Stomach (tissue), 9 donors: ENCODE data around the gene KCNQ1. TPM values are rescaled to one million over a fixed set of nuclear protein-coding genes. Genes with fewer than 3 reads are reported as not detected.
A peak's percentile ranks its signal among the peaks of the same experiment; 100 is the strongest.

Experiments used
- DNase-seq, 2 donors: peaks; one replicate each; pipeline versions ENCODE4 v3.0.0 to v3.0.0-alpha.2; 2013 to 2019
- H3K27ac ChIP-seq, 5 donors: fragments of 200-600 bp in 4 of 5; sonication (generic) in 4 of 5; one replicate each; pipeline ENCODE4 v1.5.1; 2013 to 2019; ENCODE audit warnings: mild to moderate bottlenecking in 1 of 5, moderate library complexity in 1 of 5
- H3K27me3 ChIP-seq, 3 donors: fragments of 200-600 bp; sonication (generic); one replicate each; pipeline ENCODE4 v1.5.1; 2017 to 2019; ENCODE audit warnings: mixed run types in 1 of 3
- H3K36me3 ChIP-seq, 4 donors: fragments of 200-600 bp; sonication (generic); 1 replicate in 3 of 4; 2 replicates in 1 of 4; pipeline ENCODE4 v1.5.1; 2016 to 2019
- H3K4me1 ChIP-seq, 4 donors: fragments of 200-600 bp; sonication (generic); one replicate each; pipeline ENCODE4 v1.5.1; 2016 to 2019
- H3K4me3 ChIP-seq, 4 donors: fragments of 200-600 bp; sonication (generic) in 3 of 4; one replicate each; pipeline ENCODE4 v1.5.1; 2016 to 2019; ENCODE audit warnings: mild to moderate bottlenecking in 1 of 4
- H3K9me3 ChIP-seq, 4 donors: fragments of 200-600 bp; sonication (generic); one replicate each; pipeline ENCODE4 v1.5.1; 2016 to 2019
- CTCF ChIP-seq, 7 experiments: fragments of 450-650 bp in 4 of 7; fragments of 200-600 bp in 3 of 7; sonication (generic) in 3 of 7; IDR thresholded peaks; one replicate each; pipeline ENCODE4 v1.5.1; 2016 to 2019; ENCODE audit warnings: antibody characterized with exemption in 7 of 7, control low read depth in 2 of 7, mild to moderate bottlenecking in 1 of 7
- EP300 ChIP-seq: sonication (generic); formaldehyde crosslinking; IDR thresholded peaks from one replicate; pipeline ENCODE4 v1.6.1; 2017; ENCODE audit warnings: antibody characterized with exemption
- POLR2A ChIP-seq, 4 donors: fragments of 450-650 bp; IDR thresholded peaks; one replicate each; pipeline ENCODE4 v1.6.1; 2016; ENCODE audit warnings: antibody characterized with exemption in 4 of 4, control low read depth in 2 of 4, mild to moderate bottlenecking in 1 of 4, moderate library complexity in 1 of 4
- POLR2AphosphoS5 ChIP-seq, 3 donors: sonication (generic); formaldehyde crosslinking; IDR thresholded peaks; one replicate each; pipeline ENCODE4 v1.6.1; 2016; ENCODE audit warnings: antibody characterized with exemption in 3 of 3
- WGBS, 5 donors: extraction: QIAGEN DNeasy Blood & Tissue Kit in 3 of 5; methylation state at CpG; one replicate each; pipeline versions ENCODE4 v1.1.5 to v1.1.7; 2013 to 2018; 5-methylcytosine and 5-hydroxymethylcytosine counted together
- intact Hi-C: fragments of 100-400 bp; cut with DNase I; formaldehyde crosslinking; loops from one replicate; pipeline ENCODE4 v1.15.1; 2023; ENCODE audit warnings: low total_unique reads
- polyA plus RNA-seq, 3 donors: library from polyadenylated mRNA; stranded (reverse); fragments of 200-250 nt; gene quantifications; one replicate each; pipeline ENCODE4 v1.2.3, GENCODE V29; 2013
- total RNA-seq, 5 donors: library from RNA; depleted of rRNA; stranded (reverse); fragments of >200 nt; gene quantifications; one replicate each; pipeline versions ENCODE4 v1.1.0 to v1.2.3, GENCODE V29; 2014 to 2016
- donor health status: healthy with polysubstance abuse.
- donor health status: Bipolar disorder and iron deficiency.
- donor health status: healthy.

The KCNQ1 gene
- total and polyA plus RNA-seq, 8 donors = 12.1 to 155 (median 49.0) TPM

GRCh38 chr11:2651054-2651617 is 206.3 kb downstream of the KCNQ1 start:
- WGBS, 5 donors = 88 to 93% (median 92%) methylated on average over 4 of the region's 4 CpGs
- no peak overlapping the region for H3K27ac ChIP-seq
- intact Hi-C loops = loop anchor here (10.0 kb wide), 1 partner anchor 46 kb away; no protein-coding TSS in a partner anchor
- TF ChIP-seq POLR2A (IDR thresholded peaks at IDR 0.05) (no peak), POLR2AphosphoS5 (IDR thresholded peaks at IDR 0.05) (no peak), CTCF (IDR thresholded peaks at IDR 0.05) (no peak), EP300 (no peak)
- H3K27me3 ChIP-seq = no peaks in the 10 kb centered on the region
- DNase-seq = no peak
- H3K36me3 ChIP-seq = peaks cover 0 to 5% (median 0%) of the 10 kb centered on the region in 4 donors
- H3K4me1 ChIP-seq = peaks cover 0 to 2% (median 0%) of the 10 kb centered on the region in 4 donors
- H3K9me3 ChIP-seq = peaks cover 8 to 99% (median 67%) of the 10 kb centered on the region in 4 donors
- no peak overlapping the region for H3K4me3 ChIP-seq

GRCh38 chr11:2651826-2652271 is 207.0 kb downstream of the KCNQ1 start:
- Histone ChIP-seq H3K36me3 (peaks cover 0 to 5% (median 0%) of the 10 kb centered on the region in 4 donors), H3K9me3 (peaks cover 8 to 99% (median 60%) of the 10 kb centered on the region in 4 donors), H3K4me1 (peaks cover 0 to 5% (median 0%) of the 10 kb centered on the region in 4 donors), H3K27me3 (no peaks in the 10 kb centered on the region), H3K4me3 (no peak overlapping the region), H3K27ac (no peak overlapping the region)
- peak in 1 of 2 donors; percentile 40 for DNase-seq
- WGBS, 5 donors = 87 to 93% (median 91%) methylated on average over 6 to 7 of the region's 7 CpGs
- TF ChIP-seq CTCF (IDR thresholded peaks at IDR 0.05) (no peak), POLR2A (IDR thresholded peaks at IDR 0.05) (no peak), POLR2AphosphoS5 (IDR thresholded peaks at IDR 0.05) (no peak), EP300 (no peak)
- intact Hi-C loops = loop anchor here (10.0 kb wide), 1 partner anchor 47 kb away; no protein-coding TSS in a partner anchor

- no peak for DNase-seq
- intact Hi-C loops = loop anchor here (10.0 kb wide), 1 partner anchor 48 kb away; no protein-coding TSS in a partner anchor
- H3K4me3 ChIP-seq = no peak overlapping the region
- peaks cover 0 to 5% (median 0%) of the 10 kb centered on the region in 4 donors for H3K4me1 ChIP-seq
- peaks cover 8 to 94% (median 54%) of the 10 kb centered on the region in 4 donors for H3K9me3 ChIP-seq
- TF ChIP-seq CTCF (IDR thresholded peaks at IDR 0.05) (no peak), POLR2A (IDR thresholded peaks at IDR 0.05) (no peak), EP300 (no peak), POLR2AphosphoS5 (IDR thresholded peaks at IDR 0.05) (no peak)
- H3K36me3 ChIP-seq = peaks cover 0 to 5% (median 0%) of the 10 kb centered on the region in 4 donors
- 81 to 88% (median 86%) methylated on average over 11 of the region's 11 CpGs for WGBS, 5 donors
- no peak overlapping the region for H3K27ac ChIP-seq
- H3K27me3 ChIP-seq = no peaks in the 10 kb centered on the region
Observed at GRCh38 chr11:2652333-2653197, 207.8 kb downstream of the KCNQ1 start.

- no peaks in the 10 kb centered on the region for H3K27me3 ChIP-seq
- no peak overlapping the region for H3K27ac ChIP-seq
- H3K9me3 ChIP-seq = peaks cover 8 to 88% (median 49%) of the 10 kb centered on the region in 4 donors
- TF ChIP-seq POLR2AphosphoS5 (IDR thresholded peaks at IDR 0.05) = no peak
- TF ChIP-seq CTCF (IDR thresholded peaks at IDR 0.05) = no peak
- TF ChIP-seq EP300 = no peak
- no peak for TF ChIP-seq POLR2A (IDR thresholded peaks at IDR 0.05)
- H3K4me1 ChIP-seq = peaks cover 0 to 5% (median 0%) of the 10 kb centered on the region in 4 donors
- no peak overlapping the region for H3K4me3 ChIP-seq
- peak in 1 of 2 donors; percentile 39 for DNase-seq
- intact Hi-C loops = loop anchor here (10.0 kb wide), 1 partner anchor 48 kb away; no protein-coding TSS in a partner anchor
- H3K36me3 ChIP-seq = peaks cover 0 to 5% (median 0%) of the 10 kb centered on the region in 4 donors
- WGBS, 5 donors = 60 to 89% (median 80%) methylated on average over 1 of the region's 1 CpG
Observed at GRCh38 chr11:2653198-2653551, 208.4 kb downstream of the KCNQ1 start.
